Adrenal gland (tissue), 12 donors: ENCODE results near the gene ARAP2. TPM values are rescaled to one million over a fixed set of nuclear protein-coding genes. Genes with fewer than 3 reads are reported as not detected.

Experiments
- DNase-seq, 7 donors: peaks; one replicate each; pipeline ENCODE4 v3.0.0-alpha.2; 2019 to 2020
- H3K27ac ChIP-seq, 5 donors: fragments of 200-600 bp; sonication (generic) in 4 of 5; 1 replicate in 3 of 5; 2 replicates in 2 of 5; pipeline versions ENCODE4 v1.5.1 to v1.8.0; 2016 to 2020; ENCODE audit warnings: mild to moderate bottlenecking in 1 of 5
- H3K27me3 ChIP-seq: fragments of 200-600 bp; 2 replicates; pipeline ENCODE4 v1.8.0; 2021
- H3K36me3 ChIP-seq, 2 donors: fragments of 200-600 bp; replicated peaks in 1 of 2; 1 replicate in 1 of 2; 2 replicates in 1 of 2; pipeline versions ENCODE4 v1.5.1 to v1.8.0; 2018 to 2022
- H3K4me1 ChIP-seq, 2 donors: fragments of 200-600 bp; replicated peaks in 1 of 2; 1 replicate in 1 of 2; 2 replicates in 1 of 2; pipeline versions ENCODE4 v1.5.1 to v1.8.0; 2018 to 2021
- H3K4me3 ChIP-seq, 4 donors: fragments of 200-600 bp; sonication (generic) in 3 of 4; one replicate each; pipeline ENCODE4 v1.5.1; 2016 to 2018
- H3K9me3 ChIP-seq, 3 donors: fragments of 200-600 bp; sonication (generic) in 1 of 3; replicated peaks in 1 of 3; 1 replicate in 2 of 3; 2 replicates in 1 of 3; pipeline versions ENCODE4 v1.5.1 to v1.8.0; 2016 to 2021
- POLR2A ChIP-seq, 2 donors: fragments of 450-650 bp; IDR thresholded peaks; one replicate each; pipeline ENCODE4 v1.6.1; 2017; ENCODE audit warnings: antibody characterized with exemption in 2 of 2, mild to moderate bottlenecking in 2 of 2, moderate library complexity in 1 of 2
- WGBS, 4 donors: extraction: QIAGEN DNeasy Blood & Tissue Kit in 2 of 4; methylation state at CpG; one replicate each; pipeline versions ENCODE4 v1.1.5 to v1.1.7; 2013 to 2017; 5-methylcytosine and 5-hydroxymethylcytosine counted together
- intact Hi-C, 2 donors: fragments of 100-400 bp; cut with DNase I; formaldehyde crosslinking; loops; one replicate each; pipeline versions ENCODE4 v1.14.1 to v1.15.0; 2022 to 2023
- polyA plus RNA-seq, 3 donors: library from polyadenylated mRNA; stranded (reverse); fragments of 200-250 nt in 2 of 3; fragments of 350-450 nt in 1 of 3; fragmentation: Illumina TruSeq in 1 of 3; extraction: RNeasy Lipid Tissue Mini Kit (QIAGEN cat#74804) in 1 of 3; gene quantifications; one replicate each; pipeline ENCODE4 v1.2.3, GENCODE V29; 2013 to 2014
- total RNA-seq, 9 donors: library from RNA; depleted of rRNA in 4 of 9; stranded (reverse); fragments of >200 nt in 4 of 9; fragments of 120-200 nt in 1 of 9; fragmentation: NEBNext Ultra II Directional in 1 of 9; extraction: Animal tissue kit (Norgen Biotek cat#: 25700) in 1 of 9; gene quantifications; one replicate each; pipeline versions ENCODE4 v1.1.0 to v1.2.4, GENCODE V29; 2013 to 2023
- TF ChIP-seq, protein P1 (sequence below), 6 experiments: fragments of 450-650 bp in 4 of 6; fragments of 200-600 bp in 2 of 6; sonication (generic) in 1 of 6; IDR thresholded peaks; 1 replicate in 5 of 6; 2 replicates in 1 of 6; pipeline versions ENCODE4 v1.5.1 to v1.8.0; 2016 to 2021; ENCODE audit warnings: antibody characterized with exemption in 6 of 6, mild to moderate bottlenecking in 2 of 6, moderate library complexity in 1 of 6
- donor health status: healthy with polysubstance abuse.
- donor health status: Bipolar disorder and iron deficiency.
- donor health status: DM: yes; HTN: yes; CAD: no.
- donor health status: DM: no; HTN: no; CAD: no.
- donor health status: DM: no; HTN: no; CAD: no.
- donor health status: DM: yes; HTN: yes; CAD: no.

Gene ARAP2
- total and polyA plus RNA-seq, 12 donors: 0.81 to 23.7 (median 4.4) TPM

DNA sequence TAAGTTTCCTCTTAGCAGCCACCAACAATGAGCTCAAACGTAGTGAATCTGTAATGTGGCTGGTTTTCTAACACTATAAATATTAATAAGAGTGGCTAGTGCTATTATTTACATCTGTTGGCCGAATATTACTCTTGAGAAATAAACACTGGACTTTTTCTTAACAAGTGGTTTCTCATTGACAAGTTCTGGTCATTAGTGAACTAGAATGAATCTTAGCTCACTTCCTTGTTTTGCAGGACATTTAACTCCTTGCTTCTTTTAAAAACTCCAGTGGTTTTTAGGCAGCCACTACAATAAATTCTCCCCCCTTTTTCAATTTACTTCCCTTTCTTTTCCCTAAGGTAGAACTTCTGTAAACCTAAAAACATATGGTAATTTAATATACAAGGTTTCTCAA is 177.2 kb downstream of the ARAP2 start:
- intact Hi-C loops: no loop called here
- 39 to 51% (median 42%) methylated on average over 2 of the region's 2 CpGs for WGBS, 4 donors

DNA sequence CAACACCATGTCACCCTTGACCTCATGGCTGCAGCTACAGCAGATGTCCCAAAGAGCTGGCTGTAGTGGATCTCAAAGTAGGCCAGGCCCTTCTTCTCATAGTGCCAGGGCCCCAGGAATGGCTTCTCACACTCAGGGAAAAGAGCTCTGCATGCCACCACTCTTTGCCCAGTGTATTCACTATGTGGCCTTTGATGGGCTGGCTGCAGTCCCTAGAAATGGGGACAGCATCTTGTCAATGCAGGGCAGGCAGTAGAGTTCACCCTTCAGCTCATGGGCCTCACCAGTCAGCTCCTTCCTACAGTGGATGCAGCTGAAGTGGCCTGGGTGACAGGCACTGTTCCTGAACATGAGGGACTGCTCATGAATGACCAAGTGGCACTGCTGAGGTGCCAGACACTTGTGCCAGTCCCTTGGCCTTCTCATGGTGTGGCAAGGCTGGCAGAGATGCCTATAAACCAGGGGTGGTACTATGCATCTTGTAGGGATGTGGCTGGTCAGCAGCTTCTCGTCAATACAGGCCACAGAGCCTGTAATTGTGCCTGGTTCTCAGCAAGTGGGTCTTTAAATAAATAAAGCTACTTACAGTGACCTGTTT is 178.9 kb downstream of the ARAP2 start:
- Histone ChIP-seq H3K27me3 (no peaks in the 10 kb centered on the region), H3K9me3 (no peaks in the 10 kb centered on the region), H3K36me3 (no peaks in the 10 kb centered on the region), H3K27ac (no peak overlapping the region), H3K4me1 (no peaks in the 10 kb centered on the region), H3K4me3 (no peak overlapping the region)
- 53 to 84% (median 75%) methylated on average over 1 of the region's 1 CpG for WGBS, 4 donors
- intact Hi-C loops: no loop called here
- TF ChIP-seq POLR2A (IDR thresholded peaks at IDR 0.05): no peak
- TF ChIP-seq, protein P1, sequence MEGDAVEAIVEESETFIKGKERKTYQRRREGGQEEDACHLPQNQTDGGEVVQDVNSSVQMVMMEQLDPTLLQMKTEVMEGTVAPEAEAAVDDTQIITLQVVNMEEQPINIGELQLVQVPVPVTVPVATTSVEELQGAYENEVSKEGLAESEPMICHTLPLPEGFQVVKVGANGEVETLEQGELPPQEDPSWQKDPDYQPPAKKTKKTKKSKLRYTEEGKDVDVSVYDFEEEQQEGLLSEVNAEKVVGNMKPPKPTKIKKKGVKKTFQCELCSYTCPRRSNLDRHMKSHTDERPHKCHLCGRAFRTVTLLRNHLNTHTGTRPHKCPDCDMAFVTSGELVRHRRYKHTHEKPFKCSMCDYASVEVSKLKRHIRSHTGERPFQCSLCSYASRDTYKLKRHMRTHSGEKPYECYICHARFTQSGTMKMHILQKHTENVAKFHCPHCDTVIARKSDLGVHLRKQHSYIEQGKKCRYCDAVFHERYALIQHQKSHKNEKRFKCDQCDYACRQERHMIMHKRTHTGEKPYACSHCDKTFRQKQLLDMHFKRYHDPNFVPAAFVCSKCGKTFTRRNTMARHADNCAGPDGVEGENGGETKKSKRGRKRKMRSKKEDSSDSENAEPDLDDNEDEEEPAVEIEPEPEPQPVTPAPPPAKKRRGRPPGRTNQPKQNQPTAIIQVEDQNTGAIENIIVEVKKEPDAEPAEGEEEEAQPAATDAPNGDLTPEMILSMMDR (IDR thresholded peaks at IDR 0.05): no peak
- no peak for DNase-seq

More for the DNA sequence above, 177.2 kb downstream of the ARAP2 start:
- no peak for DNase-seq
- Histone ChIP-seq H3K27ac (no peak overlapping the region), H3K36me3 (no peaks in the 10 kb centered on the region), H3K9me3 (no peaks in the 10 kb centered on the region), H3K27me3 (no peaks in the 10 kb centered on the region), H3K4me1 (no peaks in the 10 kb centered on the region), H3K4me3 (no peak overlapping the region)
- TF ChIP-seq POLR2A (IDR thresholded peaks at IDR 0.05): no peak
- TF ChIP-seq, protein P1 (IDR thresholded peaks at IDR 0.05): no peak

DNA sequence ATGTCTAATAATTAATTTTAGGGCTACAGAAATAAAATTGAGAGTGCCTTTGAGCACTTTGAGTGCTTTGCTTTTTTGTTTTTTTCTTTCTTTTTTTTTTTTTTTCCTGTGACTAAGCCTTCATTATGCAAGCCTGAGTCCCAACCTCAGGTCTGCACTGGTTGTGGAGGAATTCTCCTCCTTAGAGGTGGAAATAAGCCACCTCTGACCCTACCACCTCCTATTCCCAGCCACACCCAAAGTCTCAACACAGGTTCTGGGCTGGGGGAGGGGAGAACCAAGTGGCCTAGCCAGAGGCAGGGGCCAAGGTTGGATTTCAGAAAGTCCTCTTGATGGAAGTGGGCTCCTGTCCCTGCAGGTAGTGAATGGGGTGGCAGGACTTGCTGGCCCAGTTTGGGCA is 180.2 kb downstream of the ARAP2 start:
- Histone ChIP-seq H3K4me3 (no peak overlapping the region), H3K9me3 (no peaks in the 10 kb centered on the region), H3K27me3 (no peaks in the 10 kb centered on the region), H3K4me1 (no peaks in the 10 kb centered on the region), H3K27ac (no peak overlapping the region), H3K36me3 (no peaks in the 10 kb centered on the region)
- no peak for DNase-seq
- intact Hi-C loops: no loop called here
- no peak for TF ChIP-seq POLR2A (IDR thresholded peaks at IDR 0.05)
- TF ChIP-seq, protein P1 (IDR thresholded peaks at IDR 0.05): no peak

DNA sequence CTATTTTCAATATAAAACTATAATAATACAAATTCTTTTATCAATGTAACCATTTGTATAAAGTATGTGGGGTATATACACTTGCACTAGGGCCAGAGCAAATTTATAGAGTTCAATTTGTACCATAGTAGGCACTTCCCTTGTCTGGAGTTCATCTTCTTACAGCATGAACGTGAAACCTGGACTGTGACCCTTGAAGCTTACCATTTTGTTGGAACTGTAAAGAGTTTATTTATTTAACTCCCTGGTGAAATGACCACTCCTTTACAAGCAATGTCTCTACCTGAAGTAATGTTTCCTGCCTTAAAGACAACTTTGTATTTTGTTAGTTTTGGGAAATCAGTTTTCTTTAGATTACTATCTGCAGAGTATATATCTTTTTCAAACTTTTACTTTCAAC is 188.2 kb downstream of the ARAP2 start:
- no peak for DNase-seq
- intact Hi-C loops: no loop called here
- no peaks in the 10 kb centered on the region for H3K9me3 ChIP-seq
- H3K27ac ChIP-seq: no peak overlapping the region
- no peak overlapping the region for H3K4me3 ChIP-seq
- no peaks in the 10 kb centered on the region for H3K27me3 ChIP-seq
- 71 to 83% (median 79%) methylated on average over 1 of the region's 1 CpG for WGBS, 4 donors
- H3K4me1 ChIP-seq: no peaks in the 10 kb centered on the region
- TF ChIP-seq POLR2A (IDR thresholded peaks at IDR 0.05): no peak
- TF ChIP-seq, protein P1 (IDR thresholded peaks at IDR 0.05): no peak
- H3K36me3 ChIP-seq: no peaks in the 10 kb centered on the region
